ENCODE data around the gene SPATA2. TPM values are rescaled to one million over a fixed set of nuclear protein-coding genes. Genes with fewer than 3 reads are reported as not detected.

Gene SPATA2
- total and polyA plus RNA-seq, 2 donors (not counting 3 experiments of a cell fraction or from before 2014, with no cell fraction given): 4.9 to 6.1 TPM

DNA sequence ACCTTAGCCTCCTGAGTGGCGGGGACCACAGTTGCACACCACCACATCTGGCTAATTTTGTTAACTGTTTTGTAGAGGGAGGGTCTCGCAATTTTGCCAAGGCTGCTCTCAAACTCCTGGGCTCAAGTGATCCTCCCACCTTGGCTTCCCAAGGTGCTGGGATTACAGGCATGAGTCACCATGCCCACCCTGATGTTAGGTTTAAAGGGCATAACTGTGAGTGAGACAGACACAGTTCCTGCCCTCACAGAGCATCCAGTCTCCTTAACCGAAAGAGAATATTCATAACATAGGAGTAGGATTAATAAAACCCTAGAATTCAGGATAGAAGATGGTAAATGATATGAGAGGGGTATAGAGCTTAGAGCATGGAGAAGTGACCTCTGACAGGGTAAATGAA, 3.1 kb upstream of the SPATA2 start:
- H3K4me3 ChIP-seq (replicated peaks in 1 of 3; ENCODE audit: insufficient read depth in 1 of 3, low read depth in 1 of 3, low read length in 3 of 3): no peak overlapping the region
- no peak overlapping the region for H3K9ac ChIP-seq (replicated peaks; ENCODE audit: extremely low read depth, insufficient read depth, low read length)
- H3K79me2 ChIP-seq (ENCODE audit: control insufficient read depth, insufficient read depth, low read length): peaks cover 17% of the 10 kb centered on the region
- ChIA-PET CTCF (interaction anchor here (1.3 kb wide), 1 partner anchor 153 kb away, joined by 4 read pairs; no protein-coding TSS in a partner anchor), POLR2A (no interaction called here)
- intact Hi-C loops (cut with micrococcal nuclease): no loop called here
- DNase-seq (ENCODE audit: low read depth, low spot score): no peak
- no peak overlapping the region for H3K27ac ChIP-seq (ENCODE audit: insufficient read depth, low read depth, low read length)
- no peaks in the 10 kb centered on the region for H3K27me3 ChIP-seq (ENCODE audit: control insufficient read depth in 2 of 2, insufficient read depth in 2 of 2, low read length in 2 of 2)
- H3K4me2 ChIP-seq (ENCODE audit: insufficient read depth, low read length): no peak overlapping the region
- no peak for TF ChIP-seq EZH2 (IDR thresholded peaks at IDR 0.05; ENCODE audit: borderline replicate concordance, low read depth, low read length, severe bottlenecking)
- no peak for TF ChIP-seq POLR2A (IDR thresholded peaks at IDR 0.05; ENCODE audit: low read depth, low read length)
- TF ChIP-seq, protein P1, sequence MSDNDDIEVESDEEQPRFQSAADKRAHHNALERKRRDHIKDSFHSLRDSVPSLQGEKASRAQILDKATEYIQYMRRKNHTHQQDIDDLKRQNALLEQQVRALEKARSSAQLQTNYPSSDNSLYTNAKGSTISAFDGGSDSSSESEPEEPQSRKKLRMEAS (IDR thresholded peaks at IDR 0.05; ENCODE audit: insufficient read depth, insufficient read length): no peak
- TF ChIP-seq, protein P2, sequence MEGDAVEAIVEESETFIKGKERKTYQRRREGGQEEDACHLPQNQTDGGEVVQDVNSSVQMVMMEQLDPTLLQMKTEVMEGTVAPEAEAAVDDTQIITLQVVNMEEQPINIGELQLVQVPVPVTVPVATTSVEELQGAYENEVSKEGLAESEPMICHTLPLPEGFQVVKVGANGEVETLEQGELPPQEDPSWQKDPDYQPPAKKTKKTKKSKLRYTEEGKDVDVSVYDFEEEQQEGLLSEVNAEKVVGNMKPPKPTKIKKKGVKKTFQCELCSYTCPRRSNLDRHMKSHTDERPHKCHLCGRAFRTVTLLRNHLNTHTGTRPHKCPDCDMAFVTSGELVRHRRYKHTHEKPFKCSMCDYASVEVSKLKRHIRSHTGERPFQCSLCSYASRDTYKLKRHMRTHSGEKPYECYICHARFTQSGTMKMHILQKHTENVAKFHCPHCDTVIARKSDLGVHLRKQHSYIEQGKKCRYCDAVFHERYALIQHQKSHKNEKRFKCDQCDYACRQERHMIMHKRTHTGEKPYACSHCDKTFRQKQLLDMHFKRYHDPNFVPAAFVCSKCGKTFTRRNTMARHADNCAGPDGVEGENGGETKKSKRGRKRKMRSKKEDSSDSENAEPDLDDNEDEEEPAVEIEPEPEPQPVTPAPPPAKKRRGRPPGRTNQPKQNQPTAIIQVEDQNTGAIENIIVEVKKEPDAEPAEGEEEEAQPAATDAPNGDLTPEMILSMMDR (IDR thresholded peaks at IDR 0.05; ENCODE audit: extremely low read depth in 1 of 2, insufficient read depth in 1 of 2, low read depth in 1 of 2, low read length in 2 of 2): no peak
- no peak for TF ChIP-seq JUN (IDR thresholded peaks at IDR 0.05; ENCODE audit: borderline replicate concordance, insufficient read depth, insufficient read length, low read depth)
- TF ChIP-seq POLR2AphosphoS5 (IDR thresholded peaks at IDR 0.05; ENCODE audit: insufficient read depth, low read depth, low read length): no peak
- TF ChIP-seq GATA2 (IDR thresholded peaks at IDR 0.05; ENCODE audit: insufficient read depth, insufficient read length, low read depth, low read length): no peak
- no peak for TF ChIP-seq MYC (IDR thresholded peaks at IDR 0.05; ENCODE audit: low read depth, low read length)
- no peak for TF ChIP-seq FOS (IDR thresholded peaks at IDR 0.05; ENCODE audit: borderline replicate concordance, insufficient read depth, low read length)
- dilution Hi-C loops (cut with MboI; ENCODE audit: extremely low pct_ligation_motif_present, low sequenced_read_pairs): no loop called here
- H4K20me1 ChIP-seq (replicated peaks; ENCODE audit: control insufficient read depth, extremely low read depth, insufficient read depth, low read length): no peaks in the 10 kb centered on the region
- no peaks in the 10 kb centered on the region for H3K9me1 ChIP-seq (replicated peaks; ENCODE audit: control insufficient read depth, extremely low read depth, insufficient read depth, low read length)
- no peak overlapping the region for H2AFZ ChIP-seq (ENCODE audit: low read depth, low read length)
- no peak for FAIRE-seq
- no TSS peak for BruUV-seq (replicated peaks)
- no peaks in the 10 kb centered on the region for H3K9me3 ChIP-seq (replicated peaks; ENCODE audit: control insufficient read depth, insufficient read depth, low read length)
- no peaks in the 10 kb centered on the region for H3K36me3 ChIP-seq (ENCODE audit: control insufficient read depth in 2 of 2, extremely low read depth in 1 of 2, insufficient read depth in 2 of 2, low read length in 2 of 2)
- peaks cover 17% of the 10 kb centered on the region for H3K4me1 ChIP-seq (ENCODE audit: control insufficient read depth, extremely low read depth, insufficient read depth, low read length)

Data from endothelial cell of umbilical vein (primary cell).